HL-60/S4 treated with phorbol 12-myristate 13-acetate at 8.2 ng/mL for 4 days and 3 days (cell line): Measurements from ENCODE around the gene KCTD15.

ENCODE experiments used
- in situ Hi-C: fragments of 300-500 bp; cut with MboI; formaldehyde crosslinking; loops from 2 replicates; pipeline ENCODE4 v1.15.0; 2022; ENCODE audit warnings: low sequenced_read_pairs

KCTD15 gene

DNA sequence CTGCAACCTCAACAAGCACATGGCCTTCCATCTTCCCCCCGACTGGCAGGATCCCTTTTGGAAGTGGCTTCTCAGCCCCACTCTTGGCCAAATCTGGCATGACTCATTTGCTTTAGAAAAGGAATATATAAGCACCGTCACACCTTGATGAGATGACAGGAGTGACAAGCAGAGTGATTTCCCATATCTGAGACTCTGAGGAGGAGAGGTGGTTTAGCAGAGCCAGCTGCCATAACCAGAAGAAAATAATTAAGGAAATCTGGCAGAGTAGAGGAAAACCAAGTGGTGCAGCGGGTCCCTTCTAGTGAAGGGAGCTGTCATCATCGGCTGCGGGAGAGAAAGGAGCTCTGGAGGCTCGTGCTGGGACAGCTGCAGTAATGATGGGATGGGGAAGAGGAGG, 27.5 kb upstream of the KCTD15 start:
- in situ Hi-C loops = loop anchor here (25.0 kb wide), 1 partner anchor 632 kb away; the partner anchor contains the start of gene WDR88

- in situ Hi-C loops = loop anchor here (10.0 to 25.0 kb wide), 3 partner anchors 345 to 633 kb away; partner anchors contain the start of gene WDR88
Observed at GRCh38 chr19:33770107-33770506, 26.6 kb upstream of the KCTD15 start.

DNA sequence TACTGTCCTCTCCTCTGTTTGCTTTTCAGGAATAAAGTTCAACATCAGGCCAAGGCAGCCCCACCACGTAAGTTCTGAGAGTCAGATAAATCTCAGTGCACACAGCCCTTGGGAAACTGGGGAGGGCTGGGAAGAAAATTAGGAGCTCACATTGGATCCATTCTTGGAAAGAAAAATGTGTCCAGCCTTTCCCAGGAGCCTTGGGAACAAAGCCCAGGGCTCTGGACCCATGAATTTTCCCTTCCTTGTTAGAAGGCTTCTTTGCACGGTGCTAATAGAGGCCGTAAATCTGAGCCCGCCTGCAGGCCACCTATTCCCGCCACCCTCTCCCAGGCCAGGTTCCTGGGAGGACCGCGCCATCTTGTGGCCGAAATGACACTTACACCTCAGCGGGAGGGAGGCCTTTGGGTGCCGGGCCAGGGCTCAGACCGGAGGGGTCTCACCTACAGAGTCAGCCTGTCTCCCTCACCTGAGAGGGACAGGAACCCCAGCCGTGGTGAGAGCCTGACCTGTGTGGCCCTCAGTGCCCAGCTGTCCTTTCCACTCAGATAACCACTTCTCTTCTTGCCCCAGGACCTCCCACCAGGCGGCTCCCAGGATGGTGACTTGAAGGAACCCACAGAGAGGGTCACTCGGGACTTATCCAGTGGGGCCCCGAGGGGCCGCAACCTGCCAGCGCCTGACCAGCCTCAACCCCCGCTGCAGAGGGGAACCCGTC, 25.1 kb upstream of the KCTD15 start:
- in situ Hi-C loops = loop anchor here (10.0 to 25.0 kb wide), 3 partner anchors 347 to 634 kb away; partner anchors contain the start of gene WDR88

DNA sequence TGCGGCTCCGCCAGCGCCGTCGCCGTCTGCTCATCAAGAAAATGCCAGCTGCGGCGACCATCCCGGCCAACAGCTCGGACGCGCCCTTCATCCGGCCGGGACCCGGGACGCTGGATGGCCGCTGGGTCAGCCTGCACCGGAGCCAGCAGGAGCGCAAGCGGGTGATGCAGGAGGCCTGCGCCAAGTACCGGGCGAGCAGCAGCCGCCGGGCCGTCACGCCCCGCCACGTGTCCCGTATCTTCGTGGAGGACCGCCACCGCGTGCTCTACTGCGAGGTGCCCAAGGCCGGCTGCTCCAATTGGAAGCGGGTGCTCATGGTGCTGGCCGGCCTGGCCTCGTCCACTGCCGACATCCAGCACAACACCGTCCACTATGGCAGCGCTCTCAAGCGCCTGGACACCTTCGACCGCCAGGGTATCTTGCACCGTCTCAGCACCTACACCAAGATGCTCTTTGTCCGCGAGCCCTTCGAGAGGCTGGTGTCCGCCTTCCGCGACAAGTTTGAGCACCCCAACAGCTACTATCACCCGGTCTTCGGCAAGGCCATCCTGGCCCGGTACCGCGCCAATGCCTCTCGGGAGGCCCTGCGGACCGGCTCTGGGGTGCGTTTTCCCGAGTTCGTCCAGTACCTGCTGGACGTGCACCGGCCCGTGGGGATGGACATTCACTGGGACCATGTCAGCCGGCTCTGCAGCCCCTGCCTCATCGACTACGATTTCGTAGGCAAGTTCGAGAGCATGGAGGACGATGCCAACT, 24.4 kb upstream of the KCTD15 start:
- in situ Hi-C loops = loop anchor here (10.0 to 25.0 kb wide), 3 partner anchors 347 to 635 kb away; partner anchors contain the start of gene WDR88

DNA sequence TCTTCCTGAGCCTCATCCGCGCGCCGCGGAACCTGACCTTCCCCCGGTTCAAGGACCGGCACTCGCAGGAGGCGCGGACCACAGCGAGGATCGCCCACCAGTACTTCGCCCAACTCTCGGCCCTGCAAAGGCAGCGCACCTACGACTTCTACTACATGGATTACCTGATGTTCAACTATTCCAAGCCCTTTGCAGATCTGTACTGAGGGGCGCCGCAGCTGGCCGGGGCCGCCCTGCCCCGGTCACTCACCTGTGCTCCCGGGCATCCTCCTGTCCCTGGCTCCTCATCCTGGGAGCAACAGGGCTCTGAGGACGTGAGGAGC, 23.9 kb upstream of the KCTD15 start:
- in situ Hi-C loops = loop anchor here (10.0 to 25.0 kb wide), 3 partner anchors 348 to 636 kb away; partner anchors contain the start of gene WDR88

GRCh38 chr19:33773704-33774624, 22.7 kb upstream of the KCTD15 start:
- in situ Hi-C loops = loop anchor here (10.0 to 25.0 kb wide), 3 partner anchors 349 to 637 kb away; partner anchors contain the start of gene WDR88

DNA sequence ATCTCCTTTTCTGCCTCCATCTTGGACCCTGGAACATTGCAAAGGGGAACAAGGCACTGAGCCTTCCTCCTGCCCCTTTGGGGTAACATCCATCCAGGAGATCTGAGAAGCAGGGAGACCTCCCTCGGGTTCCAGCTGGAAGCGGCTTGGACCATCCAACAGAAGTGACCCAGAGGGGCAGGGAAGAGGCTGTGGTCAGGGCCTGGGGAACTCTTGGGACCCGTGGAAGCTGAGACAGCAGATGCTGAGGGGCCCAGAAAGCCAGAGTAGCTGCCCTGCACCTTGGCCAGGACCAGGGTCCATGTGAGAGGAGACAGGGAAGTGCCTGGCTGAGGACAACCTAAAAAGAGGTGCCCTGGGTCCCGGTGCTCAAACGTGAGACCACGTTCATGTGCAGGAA, 21.9 kb upstream of the KCTD15 start:
- in situ Hi-C loops = loop anchor here (10.0 to 25.0 kb wide), 4 partner anchors 213 to 637 kb away; partner anchors contain the start of gene WDR88

DNA sequence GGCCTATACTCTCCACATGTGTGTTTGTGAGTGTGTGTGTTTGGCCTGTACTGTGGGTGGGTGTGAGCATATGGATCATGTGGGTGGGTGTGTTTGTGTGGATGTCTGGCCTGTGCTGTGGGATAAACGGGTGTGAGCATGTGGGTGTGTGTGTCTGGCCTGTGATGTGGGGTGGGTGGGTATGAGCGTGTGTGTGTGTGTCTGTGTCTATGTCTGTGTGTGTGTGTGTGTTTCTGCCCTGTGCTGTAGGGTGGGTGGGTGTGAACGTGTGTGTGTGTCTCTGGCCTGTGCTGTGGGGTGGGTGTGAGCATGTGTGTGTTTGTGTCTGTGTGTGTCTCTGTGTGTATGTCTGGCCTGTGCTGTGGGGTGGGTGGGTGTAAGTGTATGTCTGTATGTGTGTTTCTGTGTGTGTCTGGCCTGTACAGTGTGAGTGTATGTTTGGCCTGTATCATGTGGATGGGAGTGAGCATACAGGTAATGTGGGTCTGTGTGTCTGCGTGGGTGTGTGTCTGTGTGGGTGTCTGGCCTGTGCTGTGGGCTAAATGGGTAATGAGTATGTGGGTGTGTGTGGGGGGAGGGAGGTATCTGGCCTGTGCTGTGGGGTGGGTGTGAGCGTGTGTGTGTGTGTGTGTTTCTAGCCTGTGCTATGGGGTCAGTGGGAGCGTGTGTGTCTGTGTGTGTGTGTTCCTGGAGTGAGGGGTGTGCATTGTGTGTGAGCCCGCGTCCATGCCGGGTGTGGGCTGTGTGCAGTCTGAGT, 20.8 kb upstream of the KCTD15 start:
- in situ Hi-C loops = loop anchor here (10.0 to 25.0 kb wide), 3 partner anchors 211 to 531 kb away; no protein-coding TSS in a partner anchor

DNA sequence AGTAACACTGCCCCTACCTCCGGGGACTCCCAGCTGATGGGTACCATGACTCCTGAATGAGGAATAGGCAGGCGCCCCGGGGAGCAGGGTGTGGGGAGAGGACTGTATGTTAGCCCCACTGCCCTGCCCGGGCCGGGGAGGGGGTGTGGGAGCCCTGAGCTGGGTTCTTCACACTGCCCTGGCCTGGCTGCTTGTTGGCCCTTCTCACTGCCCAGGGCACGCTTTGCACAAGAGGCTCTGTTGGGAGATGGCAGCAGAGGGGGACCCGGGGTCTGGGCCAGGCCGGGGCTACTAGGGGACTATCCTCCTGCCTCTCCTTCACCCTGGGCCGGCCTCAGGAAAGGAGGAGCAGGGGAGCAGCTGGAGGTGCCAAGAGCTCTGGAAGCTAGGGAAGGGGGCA, 19.3 kb upstream of the KCTD15 start:
- in situ Hi-C loops = loop anchor here (10.0 to 25.0 kb wide), 3 partner anchors 210 to 533 kb away; no protein-coding TSS in a partner anchor

- in situ Hi-C loops = loop anchor here (10.0 to 25.0 kb wide), 3 partner anchors 210 to 533 kb away; no protein-coding TSS in a partner anchor
Observed at GRCh38 chr19:33777753-33778088, 18.9 kb upstream of the KCTD15 start.

- in situ Hi-C loops = loop anchor here (10.0 to 25.0 kb wide), 3 partner anchors 209 to 533 kb away; no protein-coding TSS in a partner anchor
Observed at GRCh38 chr19:33778089-33778791, 18.4 kb upstream of the KCTD15 start.

DNA sequence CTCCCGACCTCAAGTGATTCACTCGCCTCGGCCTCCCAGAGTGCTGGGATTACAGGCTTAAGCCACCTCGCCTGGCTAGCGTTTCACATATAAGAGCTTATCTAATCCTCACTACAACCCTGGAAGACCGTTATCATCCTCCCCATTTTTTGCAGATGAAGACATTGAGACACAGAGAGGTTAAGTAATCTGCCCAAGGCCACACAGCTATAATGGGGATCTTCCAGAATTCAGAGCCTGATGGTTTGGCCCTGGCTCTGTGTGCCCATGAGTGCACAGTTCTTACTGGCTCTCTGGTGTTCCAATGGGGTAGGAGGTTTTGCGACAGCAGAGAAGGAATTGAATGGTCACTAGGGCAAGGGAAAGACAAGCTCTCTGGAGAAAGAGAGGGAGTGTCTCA, 16.8 kb upstream of the KCTD15 start:
- in situ Hi-C loops = loop anchor here (10.0 to 25.0 kb wide), 4 partner anchors 207 to 535 kb away; no protein-coding TSS in a partner anchor

DNA sequence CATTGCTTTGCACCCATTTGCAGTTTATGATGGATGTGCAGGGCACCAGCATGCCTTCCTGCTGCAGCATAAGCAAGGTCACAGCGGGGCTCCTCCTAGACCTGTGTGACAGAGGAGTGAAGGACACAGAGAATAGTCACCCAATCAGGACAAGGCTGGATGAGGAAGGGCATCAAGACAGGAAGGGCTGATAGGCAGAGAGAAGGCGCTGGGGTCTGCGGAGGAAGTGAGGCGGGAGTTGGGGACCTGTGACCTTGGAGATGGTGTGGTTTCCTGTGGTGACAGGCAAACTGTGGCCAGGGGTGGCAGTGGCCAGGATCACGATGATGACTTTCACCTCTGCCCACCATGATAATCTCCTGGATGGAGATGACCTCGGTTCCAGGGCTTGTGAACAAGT, 16.4 kb upstream of the KCTD15 start:
- in situ Hi-C loops = loop anchor here (10.0 to 25.0 kb wide), 2 partner anchors 207 to 315 kb away; no protein-coding TSS in a partner anchor

DNA sequence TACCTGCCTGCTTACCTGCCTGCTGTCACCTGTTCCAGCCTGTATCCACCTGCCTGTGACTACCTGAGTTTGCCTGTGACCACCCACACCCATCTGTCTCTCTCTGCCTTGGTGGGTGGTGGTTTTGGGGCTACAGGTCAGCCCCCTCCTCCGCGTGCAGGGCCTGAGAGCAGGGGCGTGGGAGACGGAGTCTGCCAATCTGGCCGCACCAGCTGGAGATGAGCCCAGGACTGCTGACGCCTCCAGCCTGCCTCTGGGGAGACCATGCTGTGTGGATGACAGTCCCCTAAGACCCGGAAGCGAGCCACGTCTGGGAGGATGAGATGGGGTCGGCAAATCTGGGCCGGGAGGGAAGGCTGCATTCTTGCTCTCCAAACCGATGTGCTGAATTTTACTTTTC, 15.9 kb upstream of the KCTD15 start:
- in situ Hi-C loops = loop anchor here (10.0 to 25.0 kb wide), 2 partner anchors 207 to 314 kb away; no protein-coding TSS in a partner anchor

- in situ Hi-C loops = loop anchor here (10.0 to 25.0 kb wide), 2 partner anchors 206 to 313 kb away; no protein-coding TSS in a partner anchor
Observed at GRCh38 chr19:33781415-33781935, 15.2 kb upstream of the KCTD15 start.

DNA sequence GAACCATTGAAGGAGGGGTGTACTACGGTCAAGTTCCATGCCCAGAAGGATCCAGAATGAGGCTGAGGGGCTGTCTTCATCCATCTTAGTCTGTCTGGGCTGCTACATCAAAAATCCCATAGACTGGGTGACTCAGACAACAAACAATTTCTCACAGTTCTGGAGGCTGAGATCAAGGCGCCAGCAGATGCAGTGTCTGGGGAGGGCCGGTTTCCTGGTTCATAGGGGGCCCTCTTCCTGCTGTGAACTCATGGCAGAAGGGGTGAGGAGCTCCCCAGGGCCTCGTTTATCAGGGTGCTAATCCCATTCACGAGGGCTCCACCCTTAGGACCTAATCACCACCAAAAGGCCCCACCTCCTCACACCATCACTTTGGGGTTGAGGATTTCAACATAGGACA, 14.7 kb upstream of the KCTD15 start:
- in situ Hi-C loops = loop anchor here (10.0 to 25.0 kb wide), 2 partner anchors 205 to 313 kb away; no protein-coding TSS in a partner anchor

- in situ Hi-C loops = loop anchor here (10.0 to 25.0 kb wide), 2 partner anchors 203 to 310 kb away; no protein-coding TSS in a partner anchor
Observed at GRCh38 chr19:33784432-33784831, 12.2 kb upstream of the KCTD15 start.

- in situ Hi-C loops = loop anchor here (10.0 to 25.0 kb wide), 2 partner anchors 202 to 309 kb away; no protein-coding TSS in a partner anchor
Observed at GRCh38 chr19:33785795-33786194, 10.9 kb upstream of the KCTD15 start.
